Tibial artery (tissue), 4 donors: ENCODE results near the gene DESI2.

Experiments used
- DNase-seq, 2 donors: peaks; one replicate each; pipeline ENCODE4 v3.0.0-alpha.2; 2019
- H3K27ac ChIP-seq, 2 donors: fragments of 200-600 bp; sonication (generic) in 1 of 2; 1 replicate in 1 of 2; 2 replicates in 1 of 2; pipeline ENCODE4 v1.5.1; 2018 to 2019; ENCODE audit warnings: mild to moderate bottlenecking in 1 of 2
- H3K27me3 ChIP-seq, 2 donors: fragments of 200-600 bp; sonication (generic) in 1 of 2; one replicate each; pipeline versions ENCODE4 v1.5.1 to v1.6.0; 2016 to 2019
- H3K36me3 ChIP-seq, 3 donors: fragments of 200-600 bp; sonication (generic) in 2 of 3; one replicate each; pipeline ENCODE4 v1.5.1; 2016 to 2019; ENCODE audit warnings: mild to moderate bottlenecking in 2 of 3
- H3K4me1 ChIP-seq, 4 donors: fragments of 200-600 bp; sonication (generic) in 2 of 4; 1 replicate in 3 of 4; 2 replicates in 1 of 4; pipeline ENCODE4 v1.5.1; 2016 to 2019
- H3K4me3 ChIP-seq, 2 donors: fragments of 200-600 bp; sonication (generic) in 1 of 2; 1 replicate in 1 of 2; 2 replicates in 1 of 2; pipeline ENCODE4 v1.5.1; 2018 to 2019; ENCODE audit warnings: mild to moderate bottlenecking in 2 of 2
- H3K9me3 ChIP-seq, 3 donors: fragments of 200-600 bp; sonication (generic) in 1 of 3; one replicate each; pipeline ENCODE4 v1.5.1; 2016 to 2019
- CTCF ChIP-seq, 2 experiments: fragments of 200-600 bp in 1 of 2; fragments of 450-650 bp in 1 of 2; IDR thresholded peaks; one replicate each; pipeline ENCODE4 v1.5.1; 2017 to 2019; ENCODE audit warnings: antibody characterized with exemption in 2 of 2, mild to moderate bottlenecking in 1 of 2, moderate library complexity in 1 of 2
- intact Hi-C: fragments of 100-400 bp; cut with DNase I; formaldehyde crosslinking; loops from one replicate; pipeline ENCODE4 v1.15.0; 2023; ENCODE audit warnings: low total_unique reads

The DESI2 gene

GRCh38 chr1:244709076-244709475 is 56.1 kb downstream of the DESI2 start:
- DNase-seq = no peak
- Histone ChIP-seq H3K27ac (no peak overlapping the region), H3K27me3 (no peaks in the 10 kb centered on the region), H3K4me3 (no peak overlapping the region), H3K9me3 (no peaks in the 10 kb centered on the region), H3K36me3 (peaks cover 15 to 29% (median 16%) of the 10 kb centered on the region in 3 donors), H3K4me1 (peaks cover 0 to 3% (median 0%) of the 10 kb centered on the region in 4 donors)
- TF ChIP-seq CTCF (IDR thresholded peaks at IDR 0.05) = no peak
- intact Hi-C loops = no loop called here

- H3K27me3 ChIP-seq = no peaks in the 10 kb centered on the region
- no peak overlapping the region for H3K27ac ChIP-seq
- intact Hi-C loops = no loop called here
- no peak for TF ChIP-seq CTCF (IDR thresholded peaks at IDR 0.05)
- peaks cover 15 to 29% (median 16%) of the 10 kb centered on the region in 3 donors for H3K36me3 ChIP-seq
- H3K9me3 ChIP-seq = no peaks in the 10 kb centered on the region
- H3K4me3 ChIP-seq = no peak overlapping the region
- H3K4me1 ChIP-seq = peaks cover 0 to 3% (median 0%) of the 10 kb centered on the region in 4 donors
- no peak for DNase-seq
These were observed 56.8 kb downstream of the DESI2 start for GRCh38 chr1:244709476-244710368.

- no peak for TF ChIP-seq CTCF (IDR thresholded peaks at IDR 0.05)
- intact Hi-C loops = no loop called here
- Histone ChIP-seq H3K4me1 (peaks cover 0 to 3% (median 0%) of the 10 kb centered on the region in 4 donors), H3K36me3 (peaks cover 10 to 24% (median 11%) of the 10 kb centered on the region in 3 donors), H3K9me3 (no peaks in the 10 kb centered on the region), H3K27me3 (no peaks in the 10 kb centered on the region), H3K27ac (no peak overlapping the region), H3K4me3 (no peak overlapping the region)
- DNase-seq = no peak
These were observed 57.6 kb downstream of the DESI2 start for GRCh38 chr1:244710474-244711062.

GRCh38 chr1:244712669-244713068 is 59.7 kb downstream of the DESI2 start:
- intact Hi-C loops = no loop called here
- Histone ChIP-seq H3K4me1 (peaks cover 0 to 3% (median 0%) of the 10 kb centered on the region in 4 donors), H3K9me3 (no peaks in the 10 kb centered on the region), H3K27me3 (no peaks in the 10 kb centered on the region), H3K36me3 (peaks cover 0 to 4% (median 0%) of the 10 kb centered on the region in 3 donors), H3K27ac (no peak overlapping the region), H3K4me3 (no peak overlapping the region)
- TF ChIP-seq CTCF (IDR thresholded peaks at IDR 0.05) = no peak
- no peak for DNase-seq

GRCh38 chr1:244713332-244713731 is 60.4 kb downstream of the DESI2 start:
- Histone ChIP-seq H3K27ac (no peak overlapping the region), H3K9me3 (no peaks in the 10 kb centered on the region), H3K4me3 (no peak overlapping the region), H3K4me1 (peaks cover 0 to 3% (median 0%) of the 10 kb centered on the region in 4 donors), H3K36me3 (no peaks in the 10 kb centered on the region), H3K27me3 (no peaks in the 10 kb centered on the region)
- intact Hi-C loops = no loop called here
- DNase-seq = no peak
- no peak for TF ChIP-seq CTCF (IDR thresholded peaks at IDR 0.05)
